Astrocyte (in vitro differentiated cells and primary cell): ENCODE measurements around the gene PDGFRB. TPM values are rescaled to one million over a fixed set of nuclear protein-coding genes. Genes with fewer than 3 reads are reported as not detected.

Source experiments
- DNase-seq: peaks from one replicate; pipeline ENCODE4 v3.0.0-alpha.2; 2010; ENCODE audit warnings: low read depth
- FAIRE-seq: peaks from 2 replicates; lab custom pipeline; 2011; peaks lifted over from hg19 to GRCh38; lab: Jason Lieb, UNC
- H2AFZ ChIP-seq: 2 replicates; pipeline ENCODE4 v1.6.0; 2012; ENCODE audit warnings: low read depth, low read length, inconsistent platforms
- H3K27ac ChIP-seq: 2 replicates; pipeline ENCODE4 v1.5.1; 2011; ENCODE audit warnings: low read depth, low read length, inconsistent platforms
- H3K27me3 ChIP-seq: 2 replicates; pipeline ENCODE4 v1.6.0; 2011; ENCODE audit warnings: low read length, inconsistent platforms; ENCODE audit not compliant: insufficient read depth
- H3K36me3 ChIP-seq: 2 replicates; pipeline ENCODE4 v1.5.1; 2011; ENCODE audit warnings: low read length, inconsistent platforms; ENCODE audit not compliant: insufficient read depth
- H3K4me1 ChIP-seq: 2 replicates; pipeline ENCODE4 v1.5.1; 2011; ENCODE audit warnings: low read length, inconsistent platforms; ENCODE audit not compliant: insufficient read depth
- H3K4me2 ChIP-seq: 2 replicates; pipeline ENCODE4 v1.6.0; 2012; ENCODE audit warnings: low read length, inconsistent platforms
- H3K4me3 ChIP-seq: 2 replicates; pipeline ENCODE4 v1.5.1; 2011; ENCODE audit warnings: low read depth, mild to moderate bottlenecking, low read length, inconsistent platforms; ENCODE audit not compliant: insufficient read depth
- H3K79me2 ChIP-seq: 2 replicates; pipeline ENCODE4 v1.6.0; 2012; ENCODE audit warnings: mild to moderate bottlenecking, low read length, inconsistent platforms; ENCODE audit not compliant: insufficient read depth
- H3K9ac ChIP-seq: 2 replicates; pipeline ENCODE4 v1.6.0; 2012; ENCODE audit warnings: mild to moderate bottlenecking, low read length, inconsistent platforms
- H3K9me3 ChIP-seq: 2 replicates; pipeline ENCODE4 v1.5.1; 2012; ENCODE audit warnings: low read depth, mild to moderate bottlenecking, low read length, inconsistent platforms; ENCODE audit not compliant: insufficient read depth
- H4K20me1 ChIP-seq: 2 replicates; pipeline ENCODE4 v1.6.0; 2012; ENCODE audit warnings: low read length, inconsistent platforms; ENCODE audit not compliant: insufficient read depth
- H3K27ac Mint-ChIP-seq: one replicate; pipeline ENCODE4 v1.8.0; 2021; ENCODE audit warnings: mild to moderate bottlenecking, mixed read lengths; ENCODE audit not compliant: unreplicated experiment
- H3K27me3 Mint-ChIP-seq: one replicate; pipeline ENCODE4 v1.8.0; 2021; ENCODE audit warnings: low read depth, mixed read lengths; ENCODE audit not compliant: unreplicated experiment
- H3K36me3 Mint-ChIP-seq: one replicate; pipeline ENCODE4 v1.8.0; 2021; ENCODE audit warnings: low read depth, mixed read lengths; ENCODE audit not compliant: unreplicated experiment
- H3K4me1 Mint-ChIP-seq: one replicate; pipeline ENCODE4 v1.8.0; 2021; ENCODE audit warnings: low read depth, mixed read lengths; ENCODE audit not compliant: unreplicated experiment
- H3K4me3 Mint-ChIP-seq: one replicate; pipeline ENCODE4 v1.8.0; 2021; ENCODE audit warnings: mild to moderate bottlenecking, moderate library complexity, mixed read lengths; ENCODE audit not compliant: unreplicated experiment
- H3K9me3 Mint-ChIP-seq: one replicate; pipeline ENCODE4 v1.8.0; 2021; ENCODE audit warnings: mild to moderate bottlenecking, mixed read lengths; ENCODE audit not compliant: unreplicated experiment
- CTCF ChIP-seq: IDR thresholded peaks from 2 replicates; pipeline ENCODE4 v1.5.1; 2011; ENCODE audit warnings: low read depth, mild to moderate bottlenecking, inconsistent platforms, low read length, moderate library complexity; ENCODE audit not compliant: insufficient read depth
- EZH2 ChIP-seq: IDR thresholded peaks from 2 replicates; pipeline ENCODE4 v1.6.1; 2012; ENCODE audit warnings: mild to moderate bottlenecking, low read length, inconsistent platforms; ENCODE audit not compliant: insufficient read depth
- total RNA-seq: library from RNA; stranded (reverse); gene quantifications from 2 replicates; pipeline ENCODE4 v1.2.1, GENCODE V29; 2021

PDGFRB gene
- total RNA-seq, 1 donor from 2014 or later, result 78.8 TPM

DNA sequence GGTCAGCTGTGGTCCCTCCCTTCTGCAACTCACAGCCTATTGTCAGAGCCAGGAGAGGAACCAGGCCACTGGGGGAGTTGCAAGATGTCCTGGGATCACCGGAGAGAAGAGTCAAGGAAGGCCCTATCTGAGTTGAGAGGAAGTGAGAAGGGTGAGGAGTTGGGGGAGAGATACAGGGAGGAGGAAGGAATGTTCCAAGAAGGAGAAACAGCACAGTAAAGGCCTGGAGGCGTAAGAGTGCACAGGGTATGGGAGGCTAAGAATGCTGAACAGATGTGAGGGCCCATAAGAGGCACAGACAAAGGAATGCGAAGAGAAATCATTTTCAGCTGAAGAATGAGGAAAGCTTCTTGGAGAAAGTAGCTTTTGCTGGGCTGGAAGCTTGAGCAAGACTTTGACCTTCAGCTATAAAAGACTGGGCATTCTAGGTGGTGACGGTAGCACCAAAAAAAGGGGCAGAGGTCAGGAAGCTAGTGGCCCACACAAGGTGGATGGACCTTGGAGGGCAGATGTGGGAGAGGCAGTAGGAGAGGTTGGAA lies 47.7 kb downstream of the PDGFRB start:
- FAIRE-seq, result no peak

DNA sequence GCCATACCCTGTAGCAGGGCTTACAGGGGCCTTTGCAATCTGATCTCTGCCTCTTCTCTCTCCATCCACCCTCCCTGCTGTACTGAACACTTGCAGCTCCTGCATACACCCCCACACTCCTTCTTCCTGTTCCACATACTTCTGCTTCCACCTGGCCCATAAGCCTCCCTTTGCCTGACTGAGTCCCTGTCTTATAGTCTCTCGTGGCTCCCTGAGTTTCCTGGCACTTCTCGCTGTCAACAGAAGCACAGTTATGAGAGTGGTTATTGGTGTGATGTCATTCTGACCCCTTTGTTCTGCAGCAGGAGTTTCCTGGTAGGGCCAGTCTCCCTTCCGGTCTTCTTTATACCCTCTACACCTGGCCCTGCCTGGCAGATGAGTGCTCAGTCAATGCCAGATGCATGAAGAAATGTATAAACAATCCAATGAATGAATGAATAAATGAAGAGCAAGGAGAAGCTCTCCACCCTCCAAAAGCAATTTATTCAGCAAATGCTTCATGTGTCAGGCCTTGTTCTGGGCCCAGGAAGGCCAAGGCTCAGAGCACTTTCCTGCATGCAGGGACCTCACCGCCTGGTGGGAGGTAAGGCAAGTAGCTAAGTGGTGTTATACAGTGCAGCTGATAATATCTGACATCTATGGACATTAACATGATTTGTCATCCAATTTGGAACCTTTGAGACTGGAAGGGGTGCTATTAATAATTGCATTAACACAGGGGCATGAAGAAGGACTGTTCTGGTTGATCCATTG lies 48.8 kb downstream of the PDGFRB start:
- peaks cover 4% of the 10 kb centered on the region for H3K4me1 ChIP-seq
- peak; percentile 17 for DNase-seq
- no peaks in the 10 kb centered on the region for H4K20me1 ChIP-seq
- H3K36me3 ChIP-seq, result no peaks in the 10 kb centered on the region
- no peak overlapping the region for H3K27ac ChIP-seq
- Mint-ChIP-seq H3K36me3 (no peaks in the 10 kb centered on the region), H3K4me1 (peaks cover 16% of the 10 kb centered on the region), H3K9me3 (peaks cover 2% of the 10 kb centered on the region), H3K27ac (peak overlapping the region; percentile 31), H3K4me3 (no peak overlapping the region), H3K27me3 (peaks cover 12% of the 10 kb centered on the region)
- no peaks in the 10 kb centered on the region for H3K9me3 ChIP-seq
- no peak overlapping the region for H2AFZ ChIP-seq
- TF ChIP-seq CTCF (no peak), EZH2 (no peak)
- no peak overlapping the region for H3K4me2 ChIP-seq
- H3K4me3 ChIP-seq, result no peak overlapping the region
- H3K79me2 ChIP-seq, result no peaks in the 10 kb centered on the region
- no peaks in the 10 kb centered on the region for H3K27me3 ChIP-seq
- FAIRE-seq, result no peak
- no peak overlapping the region for H3K9ac ChIP-seq

More for the DNA sequence above, 47.7 kb downstream of the PDGFRB start:
- H3K9me3 Mint-ChIP-seq, result peaks cover 2% of the 10 kb centered on the region
- H3K27me3 Mint-ChIP-seq, result peaks cover 12% of the 10 kb centered on the region
- no peak overlapping the region for H3K27ac ChIP-seq
- no peaks in the 10 kb centered on the region for H4K20me1 ChIP-seq
- H3K27ac Mint-ChIP-seq, result peak overlapping the region; percentile 34
- no peak overlapping the region for H3K4me2 ChIP-seq
- no peak for DNase-seq
- peaks cover 27% of the 10 kb centered on the region for H3K4me1 Mint-ChIP-seq
- no peak overlapping the region for H3K4me3 Mint-ChIP-seq
- no peak overlapping the region for H3K9ac ChIP-seq
- no peak overlapping the region for H3K4me3 ChIP-seq
- no peaks in the 10 kb centered on the region for H3K36me3 Mint-ChIP-seq
- H2AFZ ChIP-seq, result no peak overlapping the region
- TF ChIP-seq EZH2 (no peak), CTCF (no peak)
- no peaks in the 10 kb centered on the region for H3K9me3 ChIP-seq
- no peaks in the 10 kb centered on the region for H3K27me3 ChIP-seq
- H3K36me3 ChIP-seq, result no peaks in the 10 kb centered on the region
- H3K4me1 ChIP-seq, result peaks cover 15% of the 10 kb centered on the region
- no peaks in the 10 kb centered on the region for H3K79me2 ChIP-seq
